Astrocyte (in vitro differentiated cells and primary cell): ENCODE results near the gene TAAR6.

ENCODE experiments used
- EZH2 ChIP-seq: IDR thresholded peaks from 2 replicates; pipeline ENCODE4 v1.6.1; 2012; ENCODE audit warnings: mild to moderate bottlenecking, low read length, inconsistent platforms; ENCODE audit not compliant: insufficient read depth
- TF ChIP-seq, protein P1 (sequence below): IDR thresholded peaks from 2 replicates; pipeline ENCODE4 v1.5.1; 2011; ENCODE audit warnings: low read depth, mild to moderate bottlenecking, inconsistent platforms, low read length, moderate library complexity; ENCODE audit not compliant: insufficient read depth

DNA sequence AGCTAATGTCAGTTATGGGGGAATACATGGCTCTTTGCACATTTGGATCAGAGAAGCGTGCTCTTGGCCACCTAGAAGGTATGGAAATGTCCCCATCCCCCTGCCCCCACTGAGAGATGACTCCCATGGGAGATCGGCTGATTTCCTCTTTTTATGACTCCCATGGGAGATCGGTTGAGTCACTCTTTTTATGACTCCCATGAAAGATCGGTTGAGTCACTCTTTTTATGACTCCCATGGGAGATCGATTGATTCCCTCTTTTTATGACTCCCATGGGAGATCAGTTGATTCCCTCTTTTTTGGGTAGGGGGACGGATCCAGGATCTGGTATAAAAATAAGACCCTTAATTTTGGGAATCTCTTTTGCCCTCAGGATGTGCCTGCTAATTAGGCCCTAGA, 42.3 kb upstream of the TAAR6 start:
- TF ChIP-seq EZH2, result no peak
- TF ChIP-seq, protein P1, sequence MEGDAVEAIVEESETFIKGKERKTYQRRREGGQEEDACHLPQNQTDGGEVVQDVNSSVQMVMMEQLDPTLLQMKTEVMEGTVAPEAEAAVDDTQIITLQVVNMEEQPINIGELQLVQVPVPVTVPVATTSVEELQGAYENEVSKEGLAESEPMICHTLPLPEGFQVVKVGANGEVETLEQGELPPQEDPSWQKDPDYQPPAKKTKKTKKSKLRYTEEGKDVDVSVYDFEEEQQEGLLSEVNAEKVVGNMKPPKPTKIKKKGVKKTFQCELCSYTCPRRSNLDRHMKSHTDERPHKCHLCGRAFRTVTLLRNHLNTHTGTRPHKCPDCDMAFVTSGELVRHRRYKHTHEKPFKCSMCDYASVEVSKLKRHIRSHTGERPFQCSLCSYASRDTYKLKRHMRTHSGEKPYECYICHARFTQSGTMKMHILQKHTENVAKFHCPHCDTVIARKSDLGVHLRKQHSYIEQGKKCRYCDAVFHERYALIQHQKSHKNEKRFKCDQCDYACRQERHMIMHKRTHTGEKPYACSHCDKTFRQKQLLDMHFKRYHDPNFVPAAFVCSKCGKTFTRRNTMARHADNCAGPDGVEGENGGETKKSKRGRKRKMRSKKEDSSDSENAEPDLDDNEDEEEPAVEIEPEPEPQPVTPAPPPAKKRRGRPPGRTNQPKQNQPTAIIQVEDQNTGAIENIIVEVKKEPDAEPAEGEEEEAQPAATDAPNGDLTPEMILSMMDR, result no peak
